Measurements from ENCODE around the gene TAL1.

The TAL1 gene

DNA sequence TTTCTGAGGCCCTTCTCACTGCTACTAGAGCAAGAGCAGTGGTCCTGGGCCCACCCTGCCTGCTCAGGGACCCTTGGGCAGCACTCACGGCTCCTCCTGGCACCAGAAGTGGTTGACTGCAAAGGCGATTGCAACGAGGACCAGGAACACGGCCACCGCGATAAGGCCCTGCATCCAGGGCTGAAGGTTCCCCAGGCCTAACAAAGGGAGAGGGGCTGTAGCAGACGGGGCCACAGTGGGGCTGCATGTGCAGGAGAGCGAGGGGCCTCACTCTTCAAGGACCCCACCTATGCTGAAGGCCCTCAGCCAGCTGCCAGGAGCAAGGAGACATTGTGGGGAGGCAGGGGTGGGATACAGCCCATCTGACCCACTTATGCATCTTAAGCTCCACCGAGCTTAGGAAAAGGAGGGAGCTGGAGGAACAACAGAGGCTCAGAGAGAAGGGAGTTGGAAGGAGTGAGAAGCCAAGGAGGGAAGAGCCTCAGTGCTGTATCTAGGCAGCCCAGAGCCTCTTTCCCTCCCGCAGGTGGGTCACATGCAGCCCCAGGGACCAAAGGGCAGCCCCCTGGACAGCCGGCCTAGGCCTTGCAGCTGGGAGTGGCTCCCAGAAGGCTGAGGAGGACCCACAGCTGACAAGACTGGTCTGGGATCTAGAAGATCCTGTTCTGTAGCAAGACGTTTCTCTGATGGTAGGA lies 44.6 kb downstream of the TAL1 start:
- H3K27me3 ChIP-seq (ENCODE audit: control insufficient read depth in 1 of 2, insufficient read depth in 2 of 2, low read length in 2 of 2): peaks cover 0 to 14% of the 10 kb centered on the region in 2 donors
- no peak overlapping the region for H3K4me3 ChIP-seq (ENCODE audit: low read length in 2 of 2)
- no peaks in the 10 kb centered on the region for H3K9me3 ChIP-seq (ENCODE audit: control insufficient read depth in 2 of 2, low read length in 2 of 2)
- no peak overlapping the region for H3K9ac ChIP-seq (ENCODE audit: low read length in 2 of 2)
- H3K27ac ChIP-seq (ENCODE audit: low read length): no peak overlapping the region
- no peaks in the 10 kb centered on the region for H3K36me3 ChIP-seq (ENCODE audit: control insufficient read depth in 2 of 2, insufficient read depth in 2 of 2, low read length in 2 of 2)
- peaks cover 19% of the 10 kb centered on the region for H3K4me1 ChIP-seq (ENCODE audit: control insufficient read depth, insufficient read depth, low read length)

DNA sequence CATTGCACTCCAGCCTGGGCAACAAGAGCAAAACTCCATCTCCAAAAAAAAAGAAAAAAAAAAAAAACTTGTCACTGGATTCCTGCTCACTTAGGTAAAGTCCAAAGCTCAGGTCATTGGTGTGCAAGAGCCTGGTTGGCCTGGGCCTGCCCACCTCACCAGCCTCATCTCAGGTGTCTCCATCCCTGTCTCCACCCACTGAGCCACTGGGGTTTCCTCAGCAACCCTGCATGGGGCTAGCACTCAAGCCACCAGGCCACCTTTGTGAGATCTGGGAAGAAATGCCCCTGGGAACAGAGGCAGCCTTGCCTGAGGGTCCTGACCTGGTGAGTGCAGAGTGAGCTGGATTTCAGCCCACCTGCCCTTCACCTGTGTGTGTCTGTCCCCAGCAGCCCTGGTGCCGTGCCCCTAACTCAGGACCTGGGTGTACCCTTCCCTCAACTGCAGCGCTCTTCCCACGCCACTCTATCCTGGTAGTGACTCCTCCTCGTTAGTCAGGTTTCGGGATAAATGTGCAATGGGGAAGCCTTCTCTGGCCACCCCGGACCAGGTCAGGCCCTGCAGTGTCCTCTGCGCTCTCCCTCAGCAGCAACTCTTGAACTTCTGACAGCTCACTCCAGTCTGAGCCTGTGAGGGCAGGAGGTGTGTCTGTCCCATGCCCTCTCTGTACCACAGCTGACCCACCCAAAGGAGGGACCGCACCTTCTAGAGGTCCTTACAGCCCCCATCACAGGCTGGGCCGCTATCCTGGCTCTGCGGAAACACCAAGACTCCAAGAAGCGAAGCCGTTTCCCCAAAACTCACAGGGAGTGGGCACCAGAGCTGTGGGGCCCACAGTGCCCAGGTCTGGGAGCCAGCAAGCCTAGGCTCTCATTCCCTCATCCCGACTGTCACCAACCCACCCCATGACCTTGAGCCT lies 45.5 kb downstream of the TAL1 start:
- Histone ChIP-seq H3K27ac (ENCODE audit: low read length) (no peak overlapping the region), H3K36me3 (ENCODE audit: control insufficient read depth in 2 of 2, insufficient read depth in 2 of 2, low read length in 2 of 2) (no peaks in the 10 kb centered on the region), H3K4me1 (ENCODE audit: control insufficient read depth, insufficient read depth, low read length) (peaks cover 16% of the 10 kb centered on the region), H3K9ac (ENCODE audit: low read length in 2 of 2) (no peak overlapping the region), H3K9me3 (ENCODE audit: control insufficient read depth in 2 of 2, low read length in 2 of 2) (no peaks in the 10 kb centered on the region), H3K4me3 (ENCODE audit: low read length in 2 of 2) (no peak overlapping the region), H3K27me3 (ENCODE audit: control insufficient read depth in 1 of 2, insufficient read depth in 2 of 2, low read length in 2 of 2) (peaks cover 2 to 20% of the 10 kb centered on the region in 2 donors)

DNA sequence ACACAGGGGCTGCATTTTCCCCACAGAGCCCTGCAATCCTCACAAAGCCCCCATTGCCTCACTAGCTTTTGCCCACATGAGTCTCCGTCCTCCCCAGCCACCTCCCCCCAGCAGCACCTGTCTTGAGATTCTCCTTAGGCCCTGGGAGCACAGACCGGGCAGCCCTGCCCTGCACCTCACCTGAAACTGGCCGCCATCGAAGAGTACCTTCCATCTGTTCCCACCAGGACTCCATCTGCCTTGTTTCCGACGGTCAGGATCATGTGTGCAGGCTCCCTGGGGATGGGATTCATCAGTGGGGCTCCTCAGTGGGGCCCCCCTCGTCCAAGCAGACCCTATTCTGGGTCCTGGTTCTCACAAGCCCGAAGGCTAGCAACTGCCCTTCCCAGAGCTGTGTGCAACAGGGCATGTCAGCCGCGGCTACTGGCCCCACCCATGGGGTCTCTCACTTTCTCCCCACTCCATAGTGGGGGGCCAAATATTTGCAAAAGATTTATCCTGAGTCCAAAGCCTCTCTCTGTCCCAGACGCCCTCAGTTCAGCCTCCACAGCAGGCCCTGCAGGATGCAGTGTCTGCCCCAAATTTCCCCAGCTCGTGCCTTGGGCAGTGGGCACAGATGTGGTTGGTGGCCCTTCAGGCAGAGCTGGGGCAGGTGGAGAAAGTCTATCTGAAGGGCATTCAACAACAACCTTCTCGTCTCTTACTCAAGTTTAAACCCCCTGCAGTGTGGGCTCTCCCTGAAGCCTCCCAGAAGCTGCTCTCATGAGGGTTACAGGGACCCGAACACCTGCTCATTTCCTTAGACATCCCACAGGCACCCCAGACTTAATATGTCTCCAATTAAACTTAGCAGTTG lies 47.0 kb downstream of the TAL1 start:
- no peaks in the 10 kb centered on the region for H3K36me3 ChIP-seq (ENCODE audit: control insufficient read depth in 2 of 2, insufficient read depth in 2 of 2, low read length in 2 of 2)
- no peak overlapping the region for H3K27ac ChIP-seq (ENCODE audit: low read length)
- H3K4me1 ChIP-seq (ENCODE audit: control insufficient read depth, insufficient read depth, low read length): peaks cover 8% of the 10 kb centered on the region
- no peak overlapping the region for H3K9ac ChIP-seq (ENCODE audit: low read length in 2 of 2)
- H3K4me3 ChIP-seq (ENCODE audit: low read length in 2 of 2): no peak overlapping the region
- peaks cover 9 to 27% of the 10 kb centered on the region in 2 donors for H3K27me3 ChIP-seq (ENCODE audit: control insufficient read depth in 1 of 2, insufficient read depth in 2 of 2, low read length in 2 of 2)
- no peaks in the 10 kb centered on the region for H3K9me3 ChIP-seq (ENCODE audit: control insufficient read depth in 2 of 2, low read length in 2 of 2)

DNA sequence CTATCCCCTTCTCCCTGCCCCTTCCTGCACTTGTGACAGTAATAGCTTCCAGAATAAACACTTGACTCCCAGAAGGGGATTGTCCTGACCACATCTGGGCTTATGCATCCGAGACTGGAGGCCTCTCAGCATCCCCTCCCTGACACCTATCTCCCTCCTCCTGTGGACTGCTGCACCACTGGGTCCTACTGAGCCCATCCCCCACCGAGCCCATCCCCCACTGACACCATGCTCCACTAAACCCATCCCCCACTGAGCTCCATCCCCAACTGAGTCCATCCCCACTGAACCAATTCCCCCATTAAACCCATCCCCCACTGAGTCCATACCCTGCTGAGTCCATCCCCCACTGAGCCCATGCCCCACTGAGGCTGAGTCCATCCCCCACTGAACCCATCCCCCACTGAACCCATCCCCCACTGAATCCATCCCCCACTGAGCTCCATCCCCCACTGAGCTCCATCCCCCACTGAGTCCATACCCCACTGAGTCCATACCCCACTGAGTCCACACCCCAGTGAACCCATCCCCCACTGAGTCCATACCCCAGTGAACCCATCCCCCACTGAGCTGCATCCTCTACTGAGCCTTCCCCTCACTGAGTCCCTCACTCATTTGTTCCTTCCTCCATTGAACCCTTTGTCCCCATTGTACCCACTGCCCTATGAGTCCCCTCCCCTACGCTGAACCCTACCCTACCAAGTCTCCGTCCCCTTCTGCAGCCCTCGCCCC lies 47.8 kb downstream of the TAL1 start:
- Histone ChIP-seq H3K27me3 (ENCODE audit: control insufficient read depth in 1 of 2, insufficient read depth in 2 of 2, low read length in 2 of 2) (peaks cover 9 to 28% of the 10 kb centered on the region in 2 donors), H3K4me3 (ENCODE audit: low read length in 2 of 2) (no peak overlapping the region), H3K27ac (ENCODE audit: low read length) (no peak overlapping the region), H3K36me3 (ENCODE audit: control insufficient read depth in 2 of 2, insufficient read depth in 2 of 2, low read length in 2 of 2) (no peaks in the 10 kb centered on the region), H3K9ac (ENCODE audit: low read length in 2 of 2) (no peak overlapping the region), H3K9me3 (ENCODE audit: control insufficient read depth in 2 of 2, low read length in 2 of 2) (no peaks in the 10 kb centered on the region), H3K4me1 (ENCODE audit: control insufficient read depth, insufficient read depth, low read length) (peaks cover 11% of the 10 kb centered on the region)

DNA sequence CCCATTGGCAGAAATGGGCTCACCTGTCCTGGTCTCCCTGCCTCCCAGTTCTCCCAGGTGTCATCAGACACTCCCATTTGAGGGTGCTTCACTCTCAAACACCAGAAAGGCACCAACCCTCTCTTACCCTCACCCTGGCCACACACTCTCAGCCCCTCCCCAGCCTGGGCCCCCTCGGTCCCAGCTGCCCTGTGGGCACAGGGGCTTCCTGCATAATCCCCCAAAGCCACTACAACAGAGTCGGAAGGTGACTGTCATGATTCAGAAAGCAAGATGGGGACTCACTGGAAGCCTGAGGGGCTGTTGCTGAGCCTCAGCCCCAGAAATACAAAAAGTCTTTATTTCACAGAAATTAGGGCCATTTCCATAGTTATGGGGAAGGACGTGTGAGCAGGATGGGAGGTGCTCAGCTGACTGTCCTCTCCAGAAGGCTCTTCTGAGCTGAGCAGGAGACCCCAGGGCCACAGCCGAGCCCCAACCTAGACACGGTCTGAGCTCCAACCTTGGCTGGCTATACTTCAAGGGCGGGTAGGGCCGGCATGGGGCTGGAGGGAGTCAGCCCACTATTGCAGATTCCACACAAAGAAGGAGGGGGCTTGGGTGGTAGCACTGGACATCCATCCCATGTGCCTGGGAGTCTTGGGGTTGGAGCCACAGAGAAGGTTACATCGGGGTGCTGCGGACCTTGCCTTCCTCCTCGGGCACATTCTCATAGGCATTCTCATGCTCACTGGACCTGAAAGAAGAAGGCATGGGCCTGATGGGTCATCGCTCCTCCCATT lies 48.5 kb downstream of the TAL1 start:
- no peak overlapping the region for H3K9ac ChIP-seq (ENCODE audit: low read length in 2 of 2)
- H3K27me3 ChIP-seq (ENCODE audit: control insufficient read depth in 1 of 2, insufficient read depth in 2 of 2, low read length in 2 of 2): peaks cover 9 to 28% of the 10 kb centered on the region in 2 donors
- no peaks in the 10 kb centered on the region for H3K36me3 ChIP-seq (ENCODE audit: control insufficient read depth in 2 of 2, insufficient read depth in 2 of 2, low read length in 2 of 2)
- no peak overlapping the region for H3K27ac ChIP-seq (ENCODE audit: low read length)
- H3K4me3 ChIP-seq (ENCODE audit: low read length in 2 of 2): no peak overlapping the region
- H3K4me1 ChIP-seq (ENCODE audit: control insufficient read depth, insufficient read depth, low read length): peaks cover 12% of the 10 kb centered on the region
- no peaks in the 10 kb centered on the region for H3K9me3 ChIP-seq (ENCODE audit: control insufficient read depth in 2 of 2, low read length in 2 of 2)

DNA sequence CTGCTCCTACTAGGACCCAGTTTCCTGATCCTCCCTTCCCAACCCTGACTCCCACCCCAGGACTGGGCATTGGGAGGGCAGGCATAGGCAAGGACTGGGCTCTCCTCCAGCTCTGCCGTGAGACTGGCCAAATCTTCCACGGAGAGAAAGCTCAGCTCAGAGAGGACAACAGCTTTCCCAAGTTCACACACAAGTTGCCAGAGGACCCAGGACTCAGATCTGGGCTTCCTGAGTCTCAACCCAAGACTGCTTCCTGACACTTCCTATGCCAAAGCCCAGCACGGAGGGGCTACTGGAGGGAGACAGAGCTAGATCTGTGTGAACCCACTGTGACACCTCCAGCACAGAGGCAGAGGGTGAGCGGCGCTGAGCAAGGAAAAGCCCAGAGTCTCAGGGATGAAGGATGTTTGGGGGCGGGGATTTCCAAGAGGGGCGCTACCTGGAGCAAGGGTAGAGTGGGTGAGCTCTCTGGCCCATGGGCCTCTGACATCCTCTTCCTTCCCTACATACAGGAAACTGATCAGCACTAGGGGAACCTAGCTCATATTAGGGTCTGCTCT lies 49.3 kb downstream of the TAL1 start:
- no peaks in the 10 kb centered on the region for H3K9me3 ChIP-seq (ENCODE audit: control insufficient read depth in 2 of 2, low read length in 2 of 2)
- H3K9ac ChIP-seq (ENCODE audit: low read length in 2 of 2): no peak overlapping the region
- peaks cover 12% of the 10 kb centered on the region for H3K4me1 ChIP-seq (ENCODE audit: control insufficient read depth, insufficient read depth, low read length)
- H3K27ac ChIP-seq (ENCODE audit: low read length): no peak overlapping the region
- H3K27me3 ChIP-seq (ENCODE audit: control insufficient read depth in 1 of 2, insufficient read depth in 2 of 2, low read length in 2 of 2): peaks cover 9 to 28% of the 10 kb centered on the region in 2 donors
- no peak overlapping the region for H3K4me3 ChIP-seq (ENCODE audit: low read length in 2 of 2)
- H3K36me3 ChIP-seq (ENCODE audit: control insufficient read depth in 2 of 2, insufficient read depth in 2 of 2, low read length in 2 of 2): no peaks in the 10 kb centered on the region

DNA sequence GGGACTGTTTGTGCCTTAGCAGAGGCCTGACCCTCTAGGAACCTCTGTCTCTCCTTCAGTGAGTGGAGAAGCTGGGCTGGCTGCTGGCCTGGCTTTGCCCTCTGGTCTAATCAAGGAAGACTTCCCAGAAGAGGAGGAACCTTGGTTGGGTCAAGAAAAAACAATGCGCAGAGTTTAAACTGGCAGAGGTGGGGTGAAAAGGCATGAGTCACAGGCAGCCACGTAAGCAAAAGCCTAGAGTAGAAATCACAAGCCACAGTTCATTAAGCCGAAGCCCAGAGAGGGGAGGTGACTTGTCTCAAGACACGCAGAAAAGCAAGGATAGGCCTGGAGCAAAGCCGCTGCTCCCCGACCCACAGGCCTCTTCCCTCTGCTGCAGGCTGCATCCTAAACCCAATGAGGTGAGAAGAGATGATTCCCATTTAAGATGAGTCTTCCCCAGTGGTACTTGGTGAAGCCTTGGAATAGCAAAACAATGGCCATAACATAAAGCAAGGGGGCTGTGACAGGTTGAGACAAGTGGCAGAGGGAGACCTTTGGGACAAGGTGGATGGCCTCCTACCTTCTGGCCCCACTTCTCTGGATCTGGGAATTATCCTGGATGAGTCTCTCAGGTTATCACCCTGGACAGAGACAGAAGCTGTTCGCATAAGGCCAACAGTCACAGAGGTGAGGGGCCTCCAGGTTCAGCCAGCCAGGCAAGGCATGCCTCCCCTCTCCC lies 49.9 kb downstream of the TAL1 start:
- Histone ChIP-seq H3K4me3 (ENCODE audit: low read length in 2 of 2) (no peak overlapping the region), H3K27me3 (ENCODE audit: control insufficient read depth in 1 of 2, insufficient read depth in 2 of 2, low read length in 2 of 2) (peaks cover 9 to 28% of the 10 kb centered on the region in 2 donors), H3K9ac (ENCODE audit: low read length in 2 of 2) (no peak overlapping the region), H3K27ac (ENCODE audit: low read length) (no peak overlapping the region), H3K4me1 (ENCODE audit: control insufficient read depth, insufficient read depth, low read length) (peaks cover 12% of the 10 kb centered on the region), H3K9me3 (ENCODE audit: control insufficient read depth in 2 of 2, low read length in 2 of 2) (no peaks in the 10 kb centered on the region), H3K36me3 (ENCODE audit: control insufficient read depth in 2 of 2, insufficient read depth in 2 of 2, low read length in 2 of 2) (no peaks in the 10 kb centered on the region)

DNA sequence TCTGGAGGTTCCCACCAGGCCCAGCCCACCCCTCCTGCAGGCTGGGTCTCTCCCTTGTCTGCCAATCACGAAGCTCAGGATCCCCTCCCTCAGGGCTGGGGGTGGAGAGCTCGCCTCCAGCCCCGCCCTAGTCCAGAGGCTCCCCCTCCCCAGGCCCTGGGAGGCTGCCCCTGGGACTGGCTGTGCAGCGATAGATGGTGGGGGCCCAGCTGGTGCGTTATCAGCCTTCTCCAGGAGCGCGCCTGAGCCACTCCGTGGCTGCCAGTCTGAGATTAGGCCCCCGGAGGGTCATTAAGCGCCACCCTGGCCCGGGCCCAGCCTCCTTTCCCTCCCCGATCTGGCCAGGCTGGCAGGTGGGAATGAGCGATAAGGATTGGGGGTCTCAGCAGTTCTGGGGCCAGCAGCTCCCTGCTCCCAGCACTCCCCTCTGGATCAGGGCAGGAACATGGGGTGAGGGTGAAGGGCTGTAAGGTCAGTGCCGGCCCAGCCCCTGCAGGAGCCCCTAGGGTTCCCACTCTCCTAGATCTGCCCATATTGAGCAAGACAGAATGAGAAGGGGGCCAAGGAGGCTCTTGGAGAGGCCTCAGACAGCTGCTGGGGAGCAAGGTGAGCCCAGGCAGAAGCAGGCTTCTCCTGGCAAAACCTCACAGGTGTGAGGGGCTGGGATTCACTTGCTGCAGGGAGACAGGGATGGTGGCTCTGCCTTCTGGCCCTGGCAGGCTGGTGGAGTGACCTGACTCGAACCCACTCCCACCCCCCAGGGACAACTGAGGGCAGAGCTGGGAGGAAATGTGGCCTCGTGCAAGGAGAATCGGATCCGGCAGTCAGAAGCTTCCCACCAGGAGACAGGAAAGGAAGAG lies 50.7 kb downstream of the TAL1 start:
- Histone ChIP-seq H3K9me3 (ENCODE audit: control insufficient read depth in 2 of 2, low read length in 2 of 2) (no peaks in the 10 kb centered on the region), H3K27ac (ENCODE audit: low read length) (no peak overlapping the region), H3K27me3 (ENCODE audit: control insufficient read depth in 1 of 2, insufficient read depth in 2 of 2, low read length in 2 of 2) (peaks cover 9 to 29% of the 10 kb centered on the region in 2 donors), H3K4me1 (ENCODE audit: control insufficient read depth, insufficient read depth, low read length) (peaks cover 12% of the 10 kb centered on the region), H3K9ac (ENCODE audit: low read length in 2 of 2) (no peak overlapping the region), H3K36me3 (ENCODE audit: control insufficient read depth in 2 of 2, insufficient read depth in 2 of 2, low read length in 2 of 2) (no peaks in the 10 kb centered on the region), H3K4me3 (ENCODE audit: low read length in 2 of 2) (no peak overlapping the region)

Data from stomach smooth muscle (tissue), 2 donors.